ENCODE measurements around the gene RBM7. TPM values are rescaled to one million over a fixed set of nuclear protein-coding genes. Genes with fewer than 3 reads are reported as not detected.

RBM7 gene
- total and polyA plus RNA-seq, 2 of the 8 experiments (the other 6 are each of a cell fraction or from before 2014, with no cell fraction given): 18.0 to 45.7 TPM

DNA sequence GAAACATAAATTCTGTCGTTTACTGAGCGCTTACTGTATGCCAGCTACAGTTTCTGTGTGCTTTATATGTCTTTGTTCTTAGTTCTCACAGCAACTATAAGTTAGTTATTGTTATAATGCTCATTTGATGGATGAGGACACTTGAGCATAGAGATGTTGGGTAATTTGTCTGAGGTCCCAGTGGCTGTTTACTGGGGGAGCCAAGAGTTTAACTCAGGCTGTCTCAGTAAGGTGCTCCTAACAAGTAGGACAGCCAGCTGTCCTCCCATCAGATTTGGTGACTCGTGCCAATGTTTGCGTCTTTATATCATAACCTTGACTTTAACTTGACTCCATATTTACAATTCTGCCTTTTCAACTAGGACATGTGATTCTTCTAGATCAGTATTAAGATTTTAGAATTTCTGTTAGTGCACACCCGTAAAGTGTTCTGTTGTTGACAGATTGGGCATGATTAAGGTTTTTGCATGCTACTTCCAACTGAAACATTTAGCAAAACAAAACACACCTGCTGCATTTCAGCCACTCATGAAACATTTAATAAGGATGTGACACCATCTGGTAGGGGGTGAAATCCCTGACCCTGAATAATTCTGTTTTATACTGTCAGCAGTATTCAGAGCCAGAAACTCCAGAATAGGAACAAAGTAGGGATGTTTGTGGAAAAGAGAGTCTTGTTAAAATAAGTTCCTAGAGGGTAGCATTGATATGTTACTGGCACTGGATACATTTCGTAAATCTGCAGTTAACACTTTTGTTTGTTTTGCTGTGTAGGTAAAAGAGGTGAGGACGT, 40.7 kb downstream of the RBM7 start:
- no peak overlapping the region for H3K4ac ChIP-seq (replicated peaks; ENCODE audit: insufficient read length, low read depth, low read length)
- no peak overlapping the region for H3K18ac ChIP-seq (ENCODE audit: extremely low read depth, low read length)
- H3K4me3 ChIP-seq (ENCODE audit: extremely low read depth in 1 of 4, insufficient read depth in 2 of 4, low read depth in 3 of 4, low read length in 4 of 4): peak overlapping the region; percentile 15 to 95 (median 54); a peak in 4 of 8 replicates
- FAIRE-seq (no peak), DNase-seq (ENCODE audit: low read depth in 1 of 2, low spot score in 2 of 2) (no peak)
- H2BK120ac ChIP-seq (replicated peaks; ENCODE audit: low read depth, low read length): no peak overlapping the region
- H2BK12ac ChIP-seq (ENCODE audit: low read depth, low read length): no peak overlapping the region
- H3K14ac ChIP-seq (ENCODE audit: insufficient read length): no peak overlapping the region
- H3K79me1 ChIP-seq (ENCODE audit: low read depth, low read length): no peaks in the 10 kb centered on the region; the same call in 1 of the 2 replicates
- H2AFZ ChIP-seq (ENCODE audit: low read length): no peak overlapping the region
- no peak overlapping the region for H2BK20ac ChIP-seq (ENCODE audit: low read length)
- TF ChIP-seq MAFK (IDR thresholded peaks at IDR 0.05; ENCODE audit: low read depth, low read length) (no peak), TCF12 (IDR thresholded peaks at IDR 0.05; ENCODE audit: low read depth, low read length) (no peak), FOSL1 (IDR thresholded peaks at IDR 0.05; ENCODE audit: insufficient read depth, low read depth, low read length) (no peak), EZH2 (IDR thresholded peaks at IDR 0.05; ENCODE audit: low read depth, low read length, severe bottlenecking) (no peak), SIX5 (IDR thresholded peaks at IDR 0.05; ENCODE audit: low read depth, low read length) (no peak), CBX5 (IDR thresholded peaks at IDR 0.05; ENCODE audit: low read depth, low read length) (no peak)
- TF ChIP-seq, protein P1, sequence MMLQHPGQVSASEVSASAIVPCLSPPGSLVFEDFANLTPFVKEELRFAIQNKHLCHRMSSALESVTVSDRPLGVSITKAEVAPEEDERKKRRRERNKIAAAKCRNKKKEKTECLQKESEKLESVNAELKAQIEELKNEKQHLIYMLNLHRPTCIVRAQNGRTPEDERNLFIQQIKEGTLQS (IDR thresholded peaks at IDR 0.05; ENCODE audit: insufficient read depth, low read depth, low read length): no peak
- TF ChIP-seq, protein P2, sequence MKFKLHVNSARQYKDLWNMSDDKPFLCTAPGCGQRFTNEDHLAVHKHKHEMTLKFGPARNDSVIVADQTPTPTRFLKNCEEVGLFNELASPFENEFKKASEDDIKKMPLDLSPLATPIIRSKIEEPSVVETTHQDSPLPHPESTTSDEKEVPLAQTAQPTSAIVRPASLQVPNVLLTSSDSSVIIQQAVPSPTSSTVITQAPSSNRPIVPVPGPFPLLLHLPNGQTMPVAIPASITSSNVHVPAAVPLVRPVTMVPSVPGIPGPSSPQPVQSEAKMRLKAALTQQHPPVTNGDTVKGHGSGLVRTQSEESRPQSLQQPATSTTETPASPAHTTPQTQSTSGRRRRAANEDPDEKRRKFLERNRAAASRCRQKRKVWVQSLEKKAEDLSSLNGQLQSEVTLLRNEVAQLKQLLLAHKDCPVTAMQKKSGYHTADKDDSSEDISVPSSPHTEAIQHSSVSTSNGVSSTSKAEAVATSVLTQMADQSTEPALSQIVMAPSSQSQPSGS (IDR thresholded peaks at IDR 0.05; ENCODE audit: low read length): no peak
- H3K23ac ChIP-seq (ENCODE audit: insufficient read length): no peak overlapping the region
- H4K91ac ChIP-seq (replicated peaks; ENCODE audit: insufficient read length, low read length): no peak overlapping the region
- H2BK15ac ChIP-seq (ENCODE audit: low read length): no peak overlapping the region
- H3K4me2 ChIP-seq (ENCODE audit: insufficient read depth in 1 of 2, low read depth in 2 of 2, low read length in 2 of 2): peak overlapping the region; percentile 68 to 88; a peak in 3 of 4 replicates
- ChIA-PET POLR2A (ENCODE audit: partially characterized antibody) (no interaction called here), CTCF (ENCODE audit: partially characterized antibody) (interaction anchor here (0.8 kb wide), 1 partner anchor 11 kb away, joined by 3 read pairs; no protein-coding TSS in a partner anchor)
- H3K9ac ChIP-seq (replicated peaks in 1 of 4; ENCODE audit: extremely low read depth in 1 of 4, low read depth in 3 of 4, low read length in 3 of 4): no peak overlapping the region
- no peaks in the 10 kb centered on the region; the same call in 1 of the 2 replicates for H3K23me2 ChIP-seq (ENCODE audit: low read depth, low read length)
- no peak overlapping the region for H4K5ac ChIP-seq (ENCODE audit: insufficient read length, low read depth, low read length)
- peaks cover 2 to 4% of the 10 kb centered on the region in 2 experiments for H4K20me1 ChIP-seq (replicated peaks in 1 of 2; ENCODE audit: control insufficient read depth in 1 of 2, insufficient read depth in 2 of 2, low read length in 2 of 2)
- H3K27ac ChIP-seq (ENCODE audit: low read depth, low read length): no peak overlapping the region
- H3K9me3 ChIP-seq (ENCODE audit: insufficient read depth in 2 of 2, low read depth in 1 of 2, low read length in 1 of 2): no peaks in the 10 kb centered on the region
- 84% methylated on average over 7 of the region's 7 CpGs; no CpG with 5 or more reads in 1 of the 2 experiments for WGBS, 2 experiments (ENCODE audit: extremely low coverage in 1 of 2, insufficient coverage in 1 of 2, insufficient read length in 1 of 2, insufficient replicate concordance in 2 of 2, low coverage in 1 of 2, low lambda C conversion rate in 2 of 2, missing lambda C conversion rate in 1 of 2)
- peaks cover 0 to 19% (median 4%) of the 10 kb centered on the region in 4 experiments; a peak in 5 of 8 replicates for H3K36me3 ChIP-seq (ENCODE audit: control insufficient read depth in 2 of 4, insufficient read depth in 4 of 4, low read length in 3 of 4)
- H2BK5ac ChIP-seq (ENCODE audit: low read depth, low read length): no peak overlapping the region
- peaks cover 19 to 69% of the 10 kb centered on the region in 2 experiments; a peak in 3 of 4 replicates for H3K79me2 ChIP-seq (ENCODE audit: control insufficient read depth in 1 of 2, insufficient read depth in 2 of 2, low read length in 2 of 2)
- H3K27me3 ChIP-seq (replicated peaks in 1 of 4; ENCODE audit: control insufficient read depth in 3 of 4, extremely low read depth in 1 of 4, insufficient read depth in 3 of 4, low read length in 3 of 4): no peaks in the 10 kb centered on the region
- peaks cover 2 to 12% (median 7%) of the 10 kb centered on the region in 4 experiments; a peak in 6 of 7 replicates for H3K4me1 ChIP-seq (replicated peaks in 1 of 4; ENCODE audit: control insufficient read depth in 3 of 4, insufficient read depth in 4 of 4, low read length in 3 of 4)
- no peak overlapping the region for H3K56ac ChIP-seq (replicated peaks; ENCODE audit: insufficient read length, low read depth, low read length)
- no peak overlapping the region for H2AK5ac ChIP-seq (ENCODE audit: low read depth, low read length)
- H4K8ac ChIP-seq (ENCODE audit: extremely low read depth, insufficient read depth, low read length): no peak overlapping the region
